ENCODE data around the gene GCA.

GRCh38 chr2:162308747-162309503 lies 35.0 kb upstream of the GCA start:
- TF ChIP-seq TAF1 (IDR thresholded peaks at IDR 0.05; ENCODE audit: borderline replicate concordance, low read depth, low read length) (no peak), POLR2A (IDR thresholded peaks at IDR 0.05; ENCODE audit: low read depth, low read length) (no peak), POLR2AphosphoS5 (IDR thresholded peaks at IDR 0.05; ENCODE audit: low read depth, low read length) (no peak)

All from GM12892 (cell line).